Trophoblast cell (in vitro differentiated cells and primary cell): ENCODE measurements around the gene FBXO17.
"Not testable (repeated sequence)": the region's sequence is repeated elsewhere in the genome, so short reads cannot be mapped to it uniquely, and the experiment has no call there.

ENCODE experiments used
- DNase-seq, 2 donors: peaks; one replicate each; pipeline ENCODE4 v3.0.0-alpha.2; 2016
- H2AFZ ChIP-seq: 2 replicates; pipeline ENCODE4 v1.6.1; 2013; ENCODE audit warnings: low read length, moderate library complexity, mild to moderate bottlenecking; ENCODE audit not compliant: insufficient read depth, poor library complexity
- H2AK5ac ChIP-seq: 2 replicates; pipeline ENCODE4 v1.6.1; 2013; ENCODE audit warnings: mild to moderate bottlenecking, low read length
- H2BK120ac ChIP-seq: 2 replicates; pipeline ENCODE4 v1.6.1; 2013; ENCODE audit warnings: low read length, mild to moderate bottlenecking, moderate library complexity; ENCODE audit not compliant: insufficient read depth, poor library complexity
- H2BK12ac ChIP-seq: 2 replicates; pipeline ENCODE4 v1.6.1; 2013; ENCODE audit warnings: mild to moderate bottlenecking, low read length, moderate library complexity
- H2BK5ac ChIP-seq: 2 replicates; pipeline ENCODE4 v1.6.1; 2013; ENCODE audit warnings: low read length, low read depth, moderate library complexity, mild to moderate bottlenecking; ENCODE audit not compliant: poor library complexity
- H3K14ac ChIP-seq: 2 replicates; pipeline ENCODE4 v1.6.1; 2013; ENCODE audit warnings: mild to moderate bottlenecking, low read length
- H3K18ac ChIP-seq: 2 replicates; pipeline ENCODE4 v1.6.1; 2013; ENCODE audit warnings: mild to moderate bottlenecking, low read length
- H3K23ac ChIP-seq: 2 replicates; pipeline ENCODE4 v1.6.1; 2013; ENCODE audit warnings: low read length
- H3K27ac ChIP-seq: 2 replicates; pipeline ENCODE4 v1.5.1; 2013; ENCODE audit warnings: low read depth, mild to moderate bottlenecking, inconsistent platforms, low read length, moderate library complexity
- H3K27me3 ChIP-seq: 2 replicates; pipeline ENCODE4 v1.6.1; 2013; ENCODE audit warnings: inconsistent platforms, mild to moderate bottlenecking, low read length, moderate library complexity; ENCODE audit not compliant: insufficient read depth
- H3K36me3 ChIP-seq, 2 experiments: 1 replicate in 1 of 2; 2 replicates in 1 of 2; pipeline ENCODE4 v1.6.1; 2013; ENCODE audit warnings: low read length in 2 of 2, mild to moderate bottlenecking in 2 of 2, moderate library complexity in 1 of 2; ENCODE audit not compliant: insufficient read depth in 2 of 2, control insufficient read depth in 1 of 2
- H3K4ac ChIP-seq: 2 replicates; pipeline ENCODE4 v1.6.1; 2013; ENCODE audit warnings: low read depth, mild to moderate bottlenecking, low read length, moderate library complexity
- H3K4me1 ChIP-seq, 2 experiments: 1 replicate in 1 of 2; 2 replicates in 1 of 2; pipeline ENCODE4 v1.6.1; 2013; ENCODE audit warnings: low read length in 2 of 2, mild to moderate bottlenecking in 2 of 2, moderate library complexity in 1 of 2; ENCODE audit not compliant: insufficient read depth in 2 of 2, control insufficient read depth in 1 of 2
- H3K4me2 ChIP-seq: 2 replicates; pipeline ENCODE4 v1.6.1; 2013; ENCODE audit warnings: inconsistent platforms, mild to moderate bottlenecking, low read length, moderate library complexity
- H3K4me3 ChIP-seq: 2 replicates; pipeline ENCODE4 v1.5.1; 2013; ENCODE audit warnings: mild to moderate bottlenecking, low read depth, low read length, inconsistent platforms
- H3K79me1 ChIP-seq: one replicate; pipeline ENCODE4 v1.6.1; 2013; ENCODE audit warnings: low read length
- H3K79me2 ChIP-seq: 2 replicates; pipeline ENCODE4 v1.6.1; 2013; ENCODE audit warnings: low read length, mild to moderate bottlenecking; ENCODE audit not compliant: control insufficient read depth, insufficient read depth, poor library complexity
- H3K9ac ChIP-seq: 2 replicates; pipeline ENCODE4 v1.6.1; 2013; ENCODE audit warnings: mild to moderate bottlenecking, low read length
- H3K9me3 ChIP-seq: 2 replicates; pipeline ENCODE4 v1.6.1; 2013; ENCODE audit warnings: low read depth, mild to moderate bottlenecking, control low read depth, inconsistent platforms, low read length; ENCODE audit not compliant: insufficient read depth
- H4K12ac ChIP-seq: 2 replicates; pipeline ENCODE4 v1.6.1; 2013; ENCODE audit warnings: low read depth, mild to moderate bottlenecking, low read length, moderate library complexity
- H4K8ac ChIP-seq: 2 replicates; pipeline ENCODE4 v1.6.1; 2013; ENCODE audit warnings: low read depth, mild to moderate bottlenecking, low read length, moderate library complexity
- H4K91ac ChIP-seq: one replicate; pipeline ENCODE4 v1.6.1; 2013; ENCODE audit warnings: low read depth, mild to moderate bottlenecking, low read length, moderate library complexity
- WGBS: extraction: QIAGEN DNeasy Blood & Tissue Kit; methylation state at CpG from one replicate; pipeline ENCODE4 v1.1.7; 2013; ENCODE audit warnings: missing lambda C conversion rate; ENCODE audit not compliant: insufficient read length, insufficient coverage; ENCODE audit errors: extremely low coverage; 5-methylcytosine and 5-hydroxymethylcytosine counted together

The FBXO17 gene

GRCh38 chr19:38944981-38945506 lies 30.5 kb downstream of the FBXO17 start:
- Histone ChIP-seq H3K9ac (no peak overlapping the region), H4K91ac (no peak overlapping the region), H3K9me3 (peaks cover 2% of the 10 kb centered on the region), H2AK5ac (no peak overlapping the region), H3K27ac (no peak overlapping the region), H3K23ac (no peak overlapping the region), H3K4me2 (no peak overlapping the region), H3K79me2 (no peaks in the 10 kb centered on the region), H4K8ac (no peak overlapping the region), H3K36me3 (peaks cover 0 to 4% of the 10 kb centered on the region in 2 experiments), H3K4me3 (no peak overlapping the region), H2BK12ac (no peak overlapping the region), H2AFZ (no peak overlapping the region), H2BK5ac (no peak overlapping the region), H2BK120ac (no peak overlapping the region), H3K4me1 (peaks cover 0 to 3% of the 10 kb centered on the region in 2 experiments), H3K14ac (no peak overlapping the region), H3K79me1 (no peaks in the 10 kb centered on the region), H3K27me3 (no peaks in the 10 kb centered on the region), H3K4ac (no peak overlapping the region), H4K12ac (no peak overlapping the region), H3K18ac (no peak overlapping the region)
- no peak for DNase-seq
- whole genome bisulfite sequencing = no CpG with 5 or more reads among the region's 12 CpGs

- no peak overlapping the region for H3K18ac ChIP-seq
- no peak overlapping the region for H3K9ac ChIP-seq
- no peak overlapping the region for H3K14ac ChIP-seq
- no peak overlapping the region for H3K4ac ChIP-seq
- no peaks in the 10 kb centered on the region for H3K27me3 ChIP-seq
- peaks cover 0 to 4% of the 10 kb centered on the region in 2 experiments for H3K36me3 ChIP-seq
- no peak overlapping the region for H2BK120ac ChIP-seq
- no peak overlapping the region for H2AK5ac ChIP-seq
- H2AFZ ChIP-seq = no peak overlapping the region
- no peaks in the 10 kb centered on the region for H3K79me1 ChIP-seq
- no peak overlapping the region for H3K23ac ChIP-seq
- H3K79me2 ChIP-seq = no peaks in the 10 kb centered on the region
- H3K4me1 ChIP-seq = no peaks in the 10 kb centered on the region
- no peak for DNase-seq
- no peak overlapping the region for H4K91ac ChIP-seq
- H2BK12ac ChIP-seq = no peak overlapping the region
- no peak overlapping the region for H3K4me2 ChIP-seq
- no peak overlapping the region for H4K12ac ChIP-seq
- H4K8ac ChIP-seq = no peak overlapping the region
- WGBS = no CpG with 5 or more reads among the region's 20 CpGs
- no peak overlapping the region for H2BK5ac ChIP-seq
- H3K4me3 ChIP-seq = no peak overlapping the region
- peaks cover 2% of the 10 kb centered on the region for H3K9me3 ChIP-seq
- no peak overlapping the region for H3K27ac ChIP-seq
Observed at GRCh38 chr19:38942471-38943181, 32.9 kb downstream of the FBXO17 start.

- no peak for DNase-seq
- Histone ChIP-seq H3K4me3 (no peak overlapping the region), H4K12ac (no peak overlapping the region), H2AK5ac (no peak overlapping the region), H2AFZ (no peak overlapping the region), H3K9ac (no peak overlapping the region), H3K23ac (no peak overlapping the region), H3K4me2 (no peak overlapping the region), H3K4me1 (no peaks in the 10 kb centered on the region), H3K27me3 (no peaks in the 10 kb centered on the region), H2BK5ac (no peak overlapping the region), H3K79me2 (no peaks in the 10 kb centered on the region), H2BK120ac (no peak overlapping the region), H4K8ac (no peak overlapping the region), H3K14ac (no peak overlapping the region), H3K79me1 (no peaks in the 10 kb centered on the region), H3K9me3 (peaks cover 2% of the 10 kb centered on the region), H3K18ac (no peak overlapping the region), H3K36me3 (peaks cover 0 to 4% of the 10 kb centered on the region in 2 experiments), H4K91ac (no peak overlapping the region), H3K27ac (no peak overlapping the region), H3K4ac (no peak overlapping the region), H2BK12ac (no peak overlapping the region)
- WGBS = no CpG with 5 or more reads among the region's 2 CpGs
Observed at GRCh38 chr19:38941979-38942378, 33.6 kb downstream of the FBXO17 start.

GRCh38 chr19:38941466-38941865 lies 34.1 kb downstream of the FBXO17 start:
- H3K4ac ChIP-seq, H3K36me3 ChIP-seq: not testable (repeated sequence)
- no CpG with 5 or more reads among the region's 5 CpGs for whole genome bisulfite sequencing

More at GRCh38 chr19:38941466-38941865, 34.1 kb downstream of the FBXO17 start:
- H2BK5ac ChIP-seq, H3K18ac ChIP-seq, H2AK5ac ChIP-seq, H3K79me2 ChIP-seq, H3K9me3 ChIP-seq, H3K9ac ChIP-seq, H3K27ac ChIP-seq, H3K14ac ChIP-seq, H3K4me3 ChIP-seq, DNase-seq, H4K8ac ChIP-seq, H4K91ac ChIP-seq, H2BK120ac ChIP-seq, H2BK12ac ChIP-seq, H3K27me3 ChIP-seq, H3K79me1 ChIP-seq, H2AFZ ChIP-seq, H4K12ac ChIP-seq, H3K4me2 ChIP-seq, H3K4me1 ChIP-seq, H3K23ac ChIP-seq: not testable (repeated sequence)
